Measurements from ENCODE around the gene IGSF11.
"Not testable (repeated sequence)": the region's sequence is repeated elsewhere in the genome, so short reads cannot be mapped to it uniquely, and the experiment has no call there.

The IGSF11 gene

GRCh38 chr3:118859950-118860349 is 174.7 kb downstream of the IGSF11 start:
- DNase-seq, result no peak

GRCh38 chr3:118851466-118852193 is 183.0 kb downstream of the IGSF11 start:
- not testable (repeated sequence) for DNase-seq

GRCh38 chr3:118850687-118851086 is 184.0 kb downstream of the IGSF11 start:
- DNase-seq, result no peak

Measured in NCI-H526 treated with DMSO at 0.1 percent for 48 hours (cell line).